Measurements from ENCODE around the gene YEATS2. TPM values are rescaled to one million over a fixed set of nuclear protein-coding genes. Genes with fewer than 3 reads are reported as not detected.

The YEATS2 gene
- total RNA-seq, 2 donors from 2014 or later, result 51.1 to 66.1 TPM

Other genes starting within 250 kb of the YEATS2 start
- 10 to 100 TPM; 16.9 to 19.3 TPM for gene KLHL6, start 142.1 kb upstream of the YEATS2 start, total RNA-seq
- gene KLHL24, start 62.2 kb upstream of the YEATS2 start, total RNA-seq, result 10 to 100 TPM in 1 of 2 donors, 1 to 10 TPM in 1; 9.8 to 14.9 TPM
- gene MAP6D1, start 127.8 kb downstream of the YEATS2 start, total RNA-seq, result 1 to 10 TPM; 2.3 to 2.6 TPM
- gene PARL, start 187.1 kb downstream of the YEATS2 start, total RNA-seq, result 10 to 100 TPM; 79.3 to 98.7 TPM